Testis (tissue), 2 donors: Measurements from ENCODE around the gene CTNNA2.

Experiments used
- POLR2A ChIP-seq: fragments of 450-650 bp; IDR thresholded peaks from one replicate; pipeline ENCODE4 v1.6.1; 2017; ENCODE audit warnings: antibody characterized with exemption, mild to moderate bottlenecking, moderate library complexity
- TF ChIP-seq, protein P1 (sequence below), 3 experiments: fragments of 450-650 bp in 2 of 3; fragments of 200-600 bp in 1 of 3; sonication (generic) in 1 of 3; IDR thresholded peaks; one replicate each; pipeline ENCODE4 v1.5.1; 2016 to 2019; ENCODE audit warnings: antibody characterized with exemption in 3 of 3, mild to moderate bottlenecking in 2 of 3, moderate library complexity in 1 of 3

DNA sequence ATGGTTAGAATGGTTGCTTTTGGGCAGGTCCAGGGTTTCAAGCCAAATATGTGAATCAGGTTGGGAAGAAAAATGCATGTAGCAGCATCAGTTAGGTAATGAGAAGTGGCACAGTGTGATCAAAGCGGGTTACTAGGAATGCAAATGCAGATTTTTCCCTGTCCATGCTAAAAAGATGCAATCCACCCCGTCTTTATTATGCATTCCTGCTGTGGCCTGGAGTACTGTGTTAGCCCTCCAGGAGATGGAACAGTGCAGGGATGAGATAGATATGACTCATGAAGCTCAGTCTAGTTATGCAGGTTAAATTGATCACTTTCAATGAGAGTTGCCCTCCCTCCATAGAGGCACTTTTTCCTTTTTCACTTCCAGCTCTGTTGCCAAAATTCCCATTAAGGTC lies 283.8 kb downstream of the CTNNA2 start:
- TF ChIP-seq, protein P1, sequence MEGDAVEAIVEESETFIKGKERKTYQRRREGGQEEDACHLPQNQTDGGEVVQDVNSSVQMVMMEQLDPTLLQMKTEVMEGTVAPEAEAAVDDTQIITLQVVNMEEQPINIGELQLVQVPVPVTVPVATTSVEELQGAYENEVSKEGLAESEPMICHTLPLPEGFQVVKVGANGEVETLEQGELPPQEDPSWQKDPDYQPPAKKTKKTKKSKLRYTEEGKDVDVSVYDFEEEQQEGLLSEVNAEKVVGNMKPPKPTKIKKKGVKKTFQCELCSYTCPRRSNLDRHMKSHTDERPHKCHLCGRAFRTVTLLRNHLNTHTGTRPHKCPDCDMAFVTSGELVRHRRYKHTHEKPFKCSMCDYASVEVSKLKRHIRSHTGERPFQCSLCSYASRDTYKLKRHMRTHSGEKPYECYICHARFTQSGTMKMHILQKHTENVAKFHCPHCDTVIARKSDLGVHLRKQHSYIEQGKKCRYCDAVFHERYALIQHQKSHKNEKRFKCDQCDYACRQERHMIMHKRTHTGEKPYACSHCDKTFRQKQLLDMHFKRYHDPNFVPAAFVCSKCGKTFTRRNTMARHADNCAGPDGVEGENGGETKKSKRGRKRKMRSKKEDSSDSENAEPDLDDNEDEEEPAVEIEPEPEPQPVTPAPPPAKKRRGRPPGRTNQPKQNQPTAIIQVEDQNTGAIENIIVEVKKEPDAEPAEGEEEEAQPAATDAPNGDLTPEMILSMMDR (IDR thresholded peaks at IDR 0.05): no peak
- no peak for TF ChIP-seq POLR2A
